Fibroblast of mammary gland (primary cell): Measurements from ENCODE around the gene TOM1L2.

ENCODE experiments used
- DNase-seq: peaks from one replicate; pipeline ENCODE4 v3.0.0-alpha.2; 2010; ENCODE audit warnings: low read depth
- H3K4me3 ChIP-seq: 2 replicates; pipeline ENCODE4 v1.5.1; 2011; ENCODE audit warnings: low read depth, mild to moderate bottlenecking, low read length, moderate library complexity; ENCODE audit not compliant: control insufficient read depth
- CTCF ChIP-seq: conservative IDR thresholded peaks from 2 replicates; pipeline ENCODE4 v1.5.1; 2011; ENCODE audit warnings: low read depth, low read length, inconsistent platforms; ENCODE audit not compliant: control insufficient read depth, insufficient read depth

TOM1L2 gene

GRCh38 chr17:17928398-17929287 is 43.6 kb downstream of the TOM1L2 start:
- TF ChIP-seq CTCF: no peak
- no peak for DNase-seq
- no peak overlapping the region for H3K4me3 ChIP-seq

GRCh38 chr17:17926840-17927449 is 45.3 kb downstream of the TOM1L2 start:
- no peak for DNase-seq
- no peak for TF ChIP-seq CTCF
- no peak overlapping the region for H3K4me3 ChIP-seq

GRCh38 chr17:17926036-17926435 is 46.2 kb downstream of the TOM1L2 start:
- DNase-seq: no peak
- no peak for TF ChIP-seq CTCF
- no peak overlapping the region for H3K4me3 ChIP-seq

- no peak for DNase-seq
- H3K4me3 ChIP-seq: no peak overlapping the region
- no peak for TF ChIP-seq CTCF
These were observed 47.3 kb downstream of the TOM1L2 start for GRCh38 chr17:17924857-17925250.

GRCh38 chr17:17924131-17924856 is 47.9 kb downstream of the TOM1L2 start:
- no peak for TF ChIP-seq CTCF
- H3K4me3 ChIP-seq: no peak overlapping the region
- peak; percentile 31 for DNase-seq

- H3K4me3 ChIP-seq: no peak overlapping the region
- no peak for DNase-seq
- TF ChIP-seq CTCF: no peak
These were observed 50.1 kb downstream of the TOM1L2 start for GRCh38 chr17:17922070-17922614.
